IPS DF 6.9 (cell line): ENCODE measurements around the gene NTN1.

Experiments
- DNase-seq: peaks from one replicate; pipeline ENCODE4 v3.0.0-alpha.2; 2013; ENCODE audit warnings: low read depth, low spot score
- H3K27ac ChIP-seq: one replicate; pipeline ENCODE4 v1.5.1; 2013; ENCODE audit warnings: low read length, control low read depth
- H3K27me3 ChIP-seq: 2 replicates; pipeline ENCODE4 v1.6.1; 2013; ENCODE audit warnings: mild to moderate bottlenecking, low read length; ENCODE audit not compliant: control insufficient read depth, insufficient read depth
- H3K36me3 ChIP-seq: 2 replicates; pipeline ENCODE4 v1.6.1; 2013; ENCODE audit warnings: low read length; ENCODE audit not compliant: control insufficient read depth, insufficient read depth
- H3K4me1 ChIP-seq: 2 replicates; pipeline ENCODE4 v1.6.1; 2013; ENCODE audit warnings: low read length; ENCODE audit not compliant: control insufficient read depth, insufficient read depth
- H3K4me3 ChIP-seq: 2 replicates; pipeline ENCODE4 v1.5.1; 2013; ENCODE audit warnings: mild to moderate bottlenecking, low read length
- H3K9me3 ChIP-seq: 2 replicates; pipeline ENCODE4 v1.6.1; 2013; ENCODE audit warnings: low read length, inconsistent platforms; ENCODE audit not compliant: control insufficient read depth, insufficient read depth
- WGBS: extraction: QIAGEN DNeasy Blood & Tissue Kit; methylation state at CpG from one replicate; pipeline ENCODE4 v1.1.7; 2013; ENCODE audit warnings: mixed read lengths, missing lambda C conversion rate; ENCODE audit not compliant: insufficient read length, insufficient coverage; 5-methylcytosine and 5-hydroxymethylcytosine counted together

The NTN1 gene

DNA sequence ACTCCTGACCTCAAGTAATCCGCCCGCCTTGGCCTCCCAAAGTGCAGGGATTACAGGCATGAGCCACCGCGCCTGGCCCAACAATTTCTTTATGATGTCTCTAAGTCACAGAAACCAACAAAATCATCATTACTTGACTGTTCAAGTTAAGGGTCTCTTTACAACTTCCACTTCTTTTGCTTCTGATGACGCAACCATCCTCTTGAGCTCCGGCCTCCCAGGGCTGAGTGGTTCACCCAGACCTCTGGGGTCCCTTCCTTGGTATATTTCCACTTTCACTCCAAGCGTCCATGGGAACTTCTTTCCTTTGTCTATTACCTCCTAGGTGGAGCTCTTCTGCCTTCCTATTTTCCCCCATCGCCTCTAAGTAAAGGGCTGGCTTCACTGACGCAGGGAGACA, 253.7 kb downstream of the NTN1 start:
- Histone ChIP-seq H3K27ac (no peak overlapping the region), H3K4me1 (no peaks in the 10 kb centered on the region), H3K36me3 (no peaks in the 10 kb centered on the region), H3K9me3 (no peaks in the 10 kb centered on the region), H3K27me3 (no peaks in the 10 kb centered on the region), H3K4me3 (no peak overlapping the region)
- DNase-seq, result no peak
- no CpG with 5 or more reads among the region's 9 CpGs for WGBS

DNA sequence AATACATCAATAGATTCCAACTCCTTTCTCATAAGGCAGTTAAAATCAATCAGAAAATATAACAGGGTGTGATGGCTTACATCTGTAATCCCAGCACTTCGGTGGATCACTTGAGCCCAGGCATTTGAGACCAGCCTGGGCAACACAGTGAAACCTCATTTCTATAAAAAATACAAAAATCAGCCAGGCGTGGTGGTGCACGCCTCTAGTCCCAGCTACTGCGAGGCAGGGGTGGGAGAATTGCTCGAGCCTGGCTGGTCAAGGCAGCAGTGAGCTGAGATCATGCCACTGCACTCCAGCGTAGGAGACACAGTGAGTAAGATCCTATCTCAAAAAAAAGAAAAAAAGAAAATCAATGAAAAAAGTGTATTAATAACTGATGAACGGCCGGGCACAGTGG, 258.6 kb downstream of the NTN1 start:
- Histone ChIP-seq H3K27ac (no peak overlapping the region), H3K36me3 (no peaks in the 10 kb centered on the region), H3K9me3 (no peaks in the 10 kb centered on the region), H3K4me3 (no peak overlapping the region), H3K27me3 (no peaks in the 10 kb centered on the region), H3K4me1 (no peaks in the 10 kb centered on the region; the same call in 1 of the 2 replicates)
- no peak for DNase-seq
- no CpG with 5 or more reads among the region's 8 CpGs for WGBS

DNA sequence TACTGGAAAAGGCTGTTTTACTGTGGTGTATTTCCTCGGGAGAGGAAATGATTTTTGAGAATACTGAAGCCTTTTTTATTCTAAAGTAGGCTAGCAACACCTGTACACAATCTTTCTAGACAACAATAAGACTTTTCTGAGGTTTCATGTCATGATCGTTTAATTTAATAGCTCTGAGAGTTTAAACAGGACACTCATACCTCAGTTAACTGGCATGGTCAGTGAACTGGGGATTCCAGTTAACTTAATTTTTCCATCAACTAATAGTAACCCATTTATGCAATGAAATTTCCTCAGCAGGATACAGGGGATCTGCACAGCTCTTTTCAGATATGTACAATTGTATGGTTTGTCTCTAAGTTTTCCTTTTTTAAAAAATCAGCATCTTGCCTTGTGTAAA, 262.6 kb downstream of the NTN1 start:
- Histone ChIP-seq H3K27me3 (no peaks in the 10 kb centered on the region), H3K36me3 (no peaks in the 10 kb centered on the region), H3K27ac (no peak overlapping the region), H3K9me3 (no peaks in the 10 kb centered on the region), H3K4me3 (no peak overlapping the region), H3K4me1 (no peaks in the 10 kb centered on the region; the same call in none of the 2 replicates)
- no CpG with 5 or more reads among the region's 2 CpGs for WGBS
- no peak for DNase-seq

DNA sequence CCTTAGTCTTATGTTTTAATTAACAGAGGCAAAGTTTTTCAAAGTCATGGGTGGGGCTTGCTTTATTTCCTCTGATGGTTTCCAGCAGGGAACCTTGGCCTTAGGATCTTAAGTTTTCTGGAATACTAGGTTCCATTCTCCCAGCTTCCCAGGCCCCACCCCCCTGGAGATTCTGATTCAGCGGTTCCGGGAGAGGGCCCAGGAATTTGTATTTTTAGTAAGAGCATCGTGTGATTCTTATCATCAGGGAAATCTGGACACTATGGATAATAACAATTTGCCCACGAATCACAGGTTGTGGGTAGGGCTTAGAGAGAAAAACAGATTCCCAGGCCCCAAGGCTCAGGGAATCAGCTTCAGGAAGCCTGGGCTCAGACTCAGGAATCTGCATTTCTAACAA, 263.6 kb downstream of the NTN1 start:
- Histone ChIP-seq H3K27me3 (no peaks in the 10 kb centered on the region), H3K36me3 (no peaks in the 10 kb centered on the region), H3K4me3 (no peak overlapping the region), H3K4me1 (no peaks in the 10 kb centered on the region; the same call in none of the 2 replicates), H3K27ac (no peak overlapping the region), H3K9me3 (no peaks in the 10 kb centered on the region)
- no CpG with 5 or more reads among the region's 4 CpGs for WGBS
- DNase-seq, result no peak

DNA sequence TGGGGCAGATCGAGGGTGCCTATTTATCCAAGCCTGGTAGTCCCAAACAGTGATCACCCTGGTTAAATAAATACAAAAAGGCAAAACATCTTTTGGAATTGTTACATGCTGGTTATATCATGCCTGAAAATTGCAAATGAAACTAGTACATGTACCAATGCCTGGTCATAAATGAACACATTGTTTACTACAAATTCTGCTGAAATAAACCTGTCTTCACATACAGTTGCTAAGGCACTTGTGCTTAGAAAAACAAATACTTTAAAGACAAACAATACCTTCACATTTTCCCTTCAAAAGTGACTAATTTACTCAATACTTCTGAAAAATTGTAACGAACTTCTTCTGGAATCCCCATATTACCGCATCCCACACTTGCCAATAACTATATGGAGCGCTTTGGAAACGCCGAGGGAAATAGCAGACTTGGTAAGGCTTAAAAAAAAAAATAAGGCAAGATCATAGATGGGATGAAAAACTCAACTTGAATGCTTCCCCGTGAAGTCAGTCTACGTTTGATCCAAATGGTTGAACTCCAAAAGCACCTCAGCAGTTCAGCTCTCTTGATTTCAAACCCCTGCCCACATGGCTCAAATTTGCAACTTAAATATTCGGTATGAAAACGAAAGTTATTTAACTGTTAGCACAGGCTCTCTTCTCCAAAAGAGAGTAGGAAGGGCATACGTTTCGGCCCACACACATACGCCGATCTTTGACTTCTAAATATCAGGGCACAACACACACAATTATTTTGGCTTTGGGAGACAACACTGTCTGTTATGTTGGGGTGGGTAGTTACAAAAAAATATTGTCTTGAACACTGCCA, 264.5 kb downstream of the NTN1 start:
- Histone ChIP-seq H3K4me3 (no peak overlapping the region), H3K27me3 (no peaks in the 10 kb centered on the region), H3K27ac (no peak overlapping the region), H3K4me1 (no peaks in the 10 kb centered on the region; the same call in none of the 2 replicates), H3K36me3 (no peaks in the 10 kb centered on the region), H3K9me3 (no peaks in the 10 kb centered on the region)
- DNase-seq, result no peak
- WGBS, result 100% methylated on average over 1 of the region's 14 CpGs

DNA sequence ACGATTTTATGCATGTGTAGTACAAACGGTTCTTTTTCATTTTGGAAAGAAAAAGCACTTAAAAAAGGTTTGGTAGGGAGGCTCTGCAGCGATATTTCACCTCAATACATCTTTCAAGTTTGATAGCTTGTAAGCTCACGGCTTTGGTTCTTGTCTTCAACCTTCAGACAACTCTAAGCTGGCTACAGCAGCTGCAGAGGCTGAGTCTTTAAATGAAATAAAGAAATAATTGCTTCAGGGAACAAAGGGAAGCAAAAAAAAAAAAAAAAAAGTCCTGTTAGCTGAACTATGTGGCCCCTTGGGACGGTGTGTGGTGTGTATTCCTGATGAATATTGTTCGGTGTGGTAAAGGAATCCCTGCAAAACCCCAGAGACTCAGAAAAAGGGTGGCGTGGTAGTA, 265.1 kb downstream of the NTN1 start:
- no peaks in the 10 kb centered on the region for H3K36me3 ChIP-seq
- no peak overlapping the region for H3K4me3 ChIP-seq
- H3K27me3 ChIP-seq, result no peaks in the 10 kb centered on the region
- WGBS, result no CpG with 5 or more reads among the region's 7 CpGs
- DNase-seq, result no peak
- no peak overlapping the region for H3K27ac ChIP-seq
- H3K9me3 ChIP-seq, result no peaks in the 10 kb centered on the region
- H3K4me1 ChIP-seq, result no peaks in the 10 kb centered on the region; the same call in none of the 2 replicates

DNA sequence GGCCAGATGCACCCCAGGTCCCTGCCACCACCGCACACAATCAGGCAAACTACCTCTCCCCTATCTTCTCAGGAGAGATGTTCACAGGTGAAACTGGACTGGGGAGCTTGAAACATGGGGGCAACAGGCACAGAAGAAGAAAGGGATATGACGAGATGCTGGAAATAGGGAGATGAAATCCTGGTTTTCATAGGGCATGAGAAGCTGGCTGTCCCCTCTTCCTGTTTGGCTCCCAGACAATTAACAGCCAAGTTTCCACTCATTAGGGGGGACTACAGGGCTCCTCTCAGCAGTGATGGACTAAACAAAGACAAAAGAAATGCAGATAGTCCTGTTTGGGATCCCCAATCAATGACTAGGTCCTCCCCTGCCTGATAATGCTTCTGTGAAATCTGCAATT, 266.0 kb downstream of the NTN1 start:
- no peak overlapping the region for H3K27ac ChIP-seq
- no CpG with 5 or more reads among the region's 2 CpGs for WGBS
- H3K4me1 ChIP-seq, result no peaks in the 10 kb centered on the region; the same call in none of the 2 replicates
- no peak for DNase-seq
- no peak overlapping the region for H3K4me3 ChIP-seq
- H3K9me3 ChIP-seq, result no peaks in the 10 kb centered on the region
- no peaks in the 10 kb centered on the region for H3K27me3 ChIP-seq
- H3K36me3 ChIP-seq, result no peaks in the 10 kb centered on the region

DNA sequence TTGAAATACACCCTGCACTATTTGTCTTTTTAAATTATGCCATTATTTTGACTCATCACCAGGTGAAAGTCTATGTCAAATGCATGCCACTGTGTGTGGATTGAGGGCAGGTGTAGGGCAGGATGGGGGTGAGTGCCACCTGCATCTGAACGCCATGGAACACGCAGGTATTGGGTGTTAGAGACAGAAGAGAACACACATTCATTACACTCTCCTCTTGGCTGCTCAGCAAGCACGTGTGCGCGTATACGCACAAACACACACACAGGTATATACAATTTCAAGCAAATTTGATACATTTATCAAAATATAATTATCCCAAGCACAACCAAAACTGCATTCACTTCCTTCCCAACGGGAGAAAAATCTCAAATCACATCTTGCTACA, 268.9 kb downstream of the NTN1 start:
- H3K9me3 ChIP-seq, result no peaks in the 10 kb centered on the region
- no peak for DNase-seq
- H3K27ac ChIP-seq, result no peak overlapping the region
- no peak overlapping the region for H3K4me3 ChIP-seq
- no peaks in the 10 kb centered on the region for H3K36me3 ChIP-seq
- no peaks in the 10 kb centered on the region for H3K27me3 ChIP-seq
- WGBS, result no CpG with 5 or more reads among the region's 7 CpGs
- H3K4me1 ChIP-seq, result no peaks in the 10 kb centered on the region; the same call in 1 of the 2 replicates

DNA sequence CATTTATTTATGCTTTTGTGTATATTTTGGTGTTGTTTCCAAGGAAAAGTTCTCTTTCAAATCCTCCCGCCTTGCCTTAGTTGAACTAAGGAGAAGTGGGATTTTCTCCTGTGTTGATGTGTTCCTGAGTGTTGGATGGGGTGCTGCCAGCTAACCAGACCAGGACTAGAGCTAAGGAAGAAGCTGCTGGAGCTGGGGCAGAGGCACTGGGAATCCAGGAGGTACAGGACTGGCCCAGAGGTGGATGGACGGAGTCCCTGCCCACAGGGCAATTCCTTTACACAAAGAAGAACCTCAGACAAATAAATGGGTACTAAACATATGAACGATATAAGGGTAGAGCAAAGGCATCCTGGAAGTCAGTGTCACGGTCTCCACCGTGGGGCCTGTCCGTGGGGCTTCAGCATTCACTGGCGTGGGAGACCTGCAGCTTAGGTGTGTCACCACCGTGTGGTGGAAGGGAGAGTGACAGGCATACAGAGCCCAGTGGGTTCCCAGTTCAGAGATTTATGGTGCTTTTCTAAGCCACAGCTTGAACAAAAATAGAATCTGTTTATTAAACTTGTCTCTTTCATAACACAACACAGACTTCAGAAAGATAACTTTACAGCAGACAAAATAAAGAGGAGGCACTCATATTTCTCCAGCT, 270.7 kb downstream of the NTN1 start:
- no peaks in the 10 kb centered on the region for H3K36me3 ChIP-seq
- H3K4me1 ChIP-seq, result no peaks in the 10 kb centered on the region
- H3K27ac ChIP-seq, result no peak overlapping the region
- no peak overlapping the region for H3K4me3 ChIP-seq
- H3K9me3 ChIP-seq, result no peaks in the 10 kb centered on the region
- no CpG with 5 or more reads among the region's 8 CpGs for WGBS
- DNase-seq, result no peak
- no peaks in the 10 kb centered on the region for H3K27me3 ChIP-seq

DNA sequence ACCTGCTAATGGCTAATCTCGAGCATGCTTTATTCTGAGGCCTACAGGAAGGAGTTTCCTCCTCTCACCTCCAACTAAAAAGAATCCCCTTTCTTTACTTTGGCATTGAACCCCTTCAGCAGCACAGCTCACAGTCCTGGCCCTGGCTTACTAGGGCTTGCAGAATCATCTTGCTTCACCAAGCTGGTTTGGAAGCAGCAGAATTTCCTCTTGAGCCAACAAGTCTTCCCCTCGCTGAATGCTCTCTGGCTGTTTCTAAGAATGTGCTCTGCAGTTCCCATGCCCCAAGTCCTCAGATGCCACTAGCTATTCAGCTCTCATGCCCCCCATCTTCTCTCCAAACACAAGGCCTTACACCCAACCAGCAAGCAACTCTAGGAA, 271.2 kb downstream of the NTN1 start:
- no peak overlapping the region for H3K27ac ChIP-seq
- DNase-seq, result no peak
- WGBS, result no CpG with 5 or more reads among the region's 2 CpGs
- no peaks in the 10 kb centered on the region for H3K9me3 ChIP-seq
- H3K27me3 ChIP-seq, result no peaks in the 10 kb centered on the region
- H3K36me3 ChIP-seq, result no peaks in the 10 kb centered on the region
- no peak overlapping the region for H3K4me3 ChIP-seq
- no peaks in the 10 kb centered on the region for H3K4me1 ChIP-seq
